K562 (cell line): ENCODE measurements around the gene CRYZL1. TPM values are rescaled to one million over a fixed set of nuclear protein-coding genes. Genes with fewer than 3 reads are reported as not detected.

Experiments used
- CSDE1 ChIP-seq, 2 experiments: fragments of 450-650 bp; IDR thresholded peaks; 2 replicates each; pipeline ENCODE4 v1.6.1; 2016; ENCODE audit warnings: mild to moderate bottlenecking in 1 of 2
- EP300 ChIP-seq: IDR thresholded peaks from 2 replicates; pipeline ENCODE4 v1.6.1; 2012; ENCODE audit warnings: low read length, improper control_type of control experiment
- GATAD2B ChIP-seq: fragments of 450-650 bp; IDR thresholded peaks from 2 replicates; pipeline ENCODE4 v1.6.1; 2017; ENCODE audit warnings: mild to moderate bottlenecking, borderline replicate concordance
- HDAC1 ChIP-seq, 2 experiments: fragments of 450-650 bp; IDR thresholded peaks; 2 replicates each; pipeline ENCODE4 v1.6.1; 2016 to 2017; ENCODE audit warnings: inconsistent platforms in 1 of 2, mild to moderate bottlenecking in 1 of 2, moderate library complexity in 1 of 2
- MED1 ChIP-seq: sonication (generic); formaldehyde crosslinking; IDR thresholded peaks from 2 replicates; pipeline ENCODE4 v1.8.1; 2023; ENCODE audit warnings: missing genetic modification reagents, borderline replicate concordance
- NFE2 ChIP-seq: IDR thresholded peaks from 2 replicates; pipeline ENCODE4 v1.6.1; 2014; ENCODE audit warnings: antibody characterized with exemption, low read depth
- RCOR1 ChIP-seq, 2 experiments: IDR thresholded peaks; 2 replicates each; pipeline ENCODE4 v1.6.1; 2012; ENCODE audit warnings: low read depth in 2 of 2, low read length in 2 of 2, borderline replicate concordance in 1 of 2, improper control_type of control experiment in 1 of 2
- SAP30 ChIP-seq: fragments of 200-600 bp; sonication (generic); IDR thresholded peaks from 2 replicates; pipeline ENCODE4 v1.6.1; 2012; ENCODE audit warnings: borderline replicate concordance, low read depth, mild to moderate bottlenecking, moderate library complexity, low read length, control low read depth, inconsistent platforms; ENCODE audit not compliant: insufficient read depth, poor library complexity, severe bottlenecking
- SRSF9 ChIP-seq: fragments of 200-400 bp; formaldehyde crosslinking; IDR thresholded peaks from 2 replicates; pipeline ENCODE4 v1.6.1; 2017; ENCODE audit warnings: low read depth, low read length, borderline replicate concordance
- ZFX ChIP-seq: sonication (generic); formaldehyde crosslinking; IDR thresholded peaks from 2 replicates; pipeline ENCODE4 v1.8.0; 2022; ENCODE audit warnings: mild to moderate bottlenecking, missing genetic modification reagents, moderate library complexity
- ZNF785 ChIP-seq: fragments of 250-450 bp; sonication (Bioruptor Pico); IDR thresholded peaks from 2 replicates; pipeline ENCODE4 v1.4.0; 2020; ENCODE audit warnings: mild to moderate bottlenecking
- ZZZ3 ChIP-seq: fragments of 450-650 bp; IDR thresholded peaks from 2 replicates; pipeline ENCODE4 v1.6.1; 2016; ENCODE audit warnings: antibody characterized with exemption, mild to moderate bottlenecking, moderate library complexity
- polyA plus RNA-seq, 8 experiments: library from polyadenylated mRNA; depleted of rRNA in 4 of 8; stranded (reverse) in 5 of 8; unstranded in 3 of 8; fragments of >200 nt; fragmentation: Nextera tagmentation in 2 of 8; fragmentation: Illumina TruSeq in 1 of 8; extraction: Ambion mirVana in 2 of 8; extraction: Trizol in 1 of 8; gene quantifications; 2 replicates each; pipeline versions ENCODE4 v1.2.1 to v1.2.3, GENCODE V29; 2011 to 2014; ENCODE audit warnings: inconsistent platforms in 1 of 8, missing spikeins in 1 of 8
- total RNA-seq, 7 experiments: library from RNA; depleted of rRNA in 6 of 7; stranded (reverse); fragments of >200 nt in 6 of 7; fragmentation: Illumina TruSeq in 2 of 7; extraction: Trizol in 2 of 7; gene quantifications; 2 replicates each; pipeline versions ENCODE4 v1.2.1 to v1.2.3, GENCODE V29; 2011 to 2021; ENCODE audit warnings: low replicate concordance in 1 of 7
- TF ChIP-seq, protein P1 (sequence below): fragments of 450-650 bp; IDR thresholded peaks from 2 replicates; pipeline ENCODE4 v1.6.1; 2017; ENCODE audit warnings: antibody characterized with exemption
- TF ChIP-seq, protein P2 (sequence below): sonication (generic); formaldehyde crosslinking; IDR thresholded peaks from 2 replicates; pipeline ENCODE4 v1.8.0; 2023; ENCODE audit warnings: missing genetic modification reagents, mild to moderate bottlenecking, borderline replicate concordance
- TF ChIP-seq, protein P3 (sequence below): fragments of 250-450 bp; sonication (Bioruptor Pico); IDR thresholded peaks from 2 replicates; pipeline ENCODE4 v1.8.0; 2021; ENCODE audit warnings: moderate library complexity, mild to moderate bottlenecking, inconsistent platforms
- TF ChIP-seq, protein P4 (sequence below): sonication (generic); formaldehyde crosslinking; IDR thresholded peaks from 2 replicates; pipeline ENCODE4 v1.8.1; 2023; ENCODE audit warnings: mild to moderate bottlenecking, missing genetic modification reagents

Gene CRYZL1
- total and polyA plus RNA-seq, 9 of the 15 experiments (the other 6 are each of a cell fraction or from before 2014, with no cell fraction given): 19.9 to 98.2 (median 39.2) TPM

DNA sequence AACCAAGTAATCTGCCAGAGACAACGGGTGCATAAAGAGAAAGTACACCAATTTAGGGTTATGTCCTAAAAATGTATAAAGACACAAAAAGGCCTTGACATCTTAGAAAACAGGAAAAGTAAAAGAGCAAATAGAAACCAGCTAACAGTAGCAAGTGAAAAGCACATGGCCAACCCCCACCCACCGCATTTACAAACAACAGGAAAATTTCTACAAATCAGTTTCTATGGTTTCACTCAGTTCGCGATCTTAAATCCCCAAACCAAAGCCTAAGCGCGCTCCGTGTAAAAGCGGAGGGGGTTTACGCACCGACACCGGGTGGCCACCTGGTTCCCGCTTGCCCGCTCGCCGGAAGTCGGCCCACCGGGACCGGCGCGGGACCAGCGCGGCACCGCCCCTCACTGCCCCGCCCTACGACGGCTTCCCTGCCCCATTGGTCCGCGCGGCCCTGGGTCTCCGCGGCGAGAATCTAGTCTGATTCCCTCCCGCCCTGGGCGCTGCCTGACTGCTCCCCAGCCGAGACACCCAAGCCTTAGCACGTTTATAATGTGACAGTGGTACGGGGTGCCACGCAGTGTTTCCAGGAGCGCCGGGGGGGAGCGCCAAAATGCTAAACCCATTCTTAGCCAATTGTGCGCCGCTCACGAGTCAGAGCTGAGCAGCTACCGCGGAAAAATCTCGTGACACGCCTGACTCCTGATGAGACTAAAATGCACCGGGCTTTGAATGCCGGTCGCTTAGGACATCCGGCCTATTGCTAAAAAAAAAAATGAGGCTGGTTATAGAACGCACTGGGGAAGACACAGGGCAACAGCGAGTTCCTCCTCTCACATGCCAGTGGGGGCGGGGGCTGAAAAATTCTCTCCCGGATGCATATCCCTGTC lies 99.5 kb downstream of the CRYZL1 start, which contains the start of gene GART (continued):
- no peak for TF ChIP-seq MED1 (CRISPR knock-in tag)
- TF ChIP-seq ZZZ3: 0 out of 2 replicates have a peak, but pooled peaks have one; percentile 16
- TF ChIP-seq RCOR1 (IDR thresholded peaks at IDR 0.05; ENCODE audit: borderline replicate concordance in 1 of 2, low read depth in 2 of 2, low read length in 2 of 2): peak in 1 of 2 experiments; percentile 48; a peak in 1 of 4 replicates
- no peak for TF ChIP-seq NFE2
- TF ChIP-seq ZFX (CRISPR knock-in tag): no peak; the same call in 1 of the 2 replicates
- TF ChIP-seq ZNF785 (CRISPR knock-in tag): no peak
- TF ChIP-seq, protein P1, sequence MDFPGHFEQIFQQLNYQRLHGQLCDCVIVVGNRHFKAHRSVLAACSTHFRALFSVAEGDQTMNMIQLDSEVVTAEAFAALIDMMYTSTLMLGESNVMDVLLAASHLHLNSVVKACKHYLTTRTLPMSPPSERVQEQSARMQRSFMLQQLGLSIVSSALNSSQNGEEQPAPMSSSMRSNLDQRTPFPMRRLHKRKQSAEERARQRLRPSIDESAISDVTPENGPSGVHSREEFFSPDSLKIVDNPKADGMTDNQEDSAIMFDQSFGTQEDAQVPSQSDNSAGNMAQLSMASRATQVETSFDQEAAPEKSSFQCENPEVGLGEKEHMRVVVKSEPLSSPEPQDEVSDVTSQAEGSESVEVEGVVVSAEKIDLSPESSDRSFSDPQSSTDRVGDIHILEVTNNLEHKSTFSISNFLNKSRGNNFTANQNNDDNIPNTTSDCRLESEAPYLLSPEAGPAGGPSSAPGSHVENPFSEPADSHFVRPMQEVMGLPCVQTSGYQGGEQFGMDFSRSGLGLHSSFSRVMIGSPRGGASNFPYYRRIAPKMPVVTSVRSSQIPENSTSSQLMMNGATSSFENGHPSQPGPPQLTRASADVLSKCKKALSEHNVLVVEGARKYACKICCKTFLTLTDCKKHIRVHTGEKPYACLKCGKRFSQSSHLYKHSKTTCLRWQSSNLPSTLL: no peak
- TF ChIP-seq EP300: peak; percentile 28
- TF ChIP-seq, protein P2, sequence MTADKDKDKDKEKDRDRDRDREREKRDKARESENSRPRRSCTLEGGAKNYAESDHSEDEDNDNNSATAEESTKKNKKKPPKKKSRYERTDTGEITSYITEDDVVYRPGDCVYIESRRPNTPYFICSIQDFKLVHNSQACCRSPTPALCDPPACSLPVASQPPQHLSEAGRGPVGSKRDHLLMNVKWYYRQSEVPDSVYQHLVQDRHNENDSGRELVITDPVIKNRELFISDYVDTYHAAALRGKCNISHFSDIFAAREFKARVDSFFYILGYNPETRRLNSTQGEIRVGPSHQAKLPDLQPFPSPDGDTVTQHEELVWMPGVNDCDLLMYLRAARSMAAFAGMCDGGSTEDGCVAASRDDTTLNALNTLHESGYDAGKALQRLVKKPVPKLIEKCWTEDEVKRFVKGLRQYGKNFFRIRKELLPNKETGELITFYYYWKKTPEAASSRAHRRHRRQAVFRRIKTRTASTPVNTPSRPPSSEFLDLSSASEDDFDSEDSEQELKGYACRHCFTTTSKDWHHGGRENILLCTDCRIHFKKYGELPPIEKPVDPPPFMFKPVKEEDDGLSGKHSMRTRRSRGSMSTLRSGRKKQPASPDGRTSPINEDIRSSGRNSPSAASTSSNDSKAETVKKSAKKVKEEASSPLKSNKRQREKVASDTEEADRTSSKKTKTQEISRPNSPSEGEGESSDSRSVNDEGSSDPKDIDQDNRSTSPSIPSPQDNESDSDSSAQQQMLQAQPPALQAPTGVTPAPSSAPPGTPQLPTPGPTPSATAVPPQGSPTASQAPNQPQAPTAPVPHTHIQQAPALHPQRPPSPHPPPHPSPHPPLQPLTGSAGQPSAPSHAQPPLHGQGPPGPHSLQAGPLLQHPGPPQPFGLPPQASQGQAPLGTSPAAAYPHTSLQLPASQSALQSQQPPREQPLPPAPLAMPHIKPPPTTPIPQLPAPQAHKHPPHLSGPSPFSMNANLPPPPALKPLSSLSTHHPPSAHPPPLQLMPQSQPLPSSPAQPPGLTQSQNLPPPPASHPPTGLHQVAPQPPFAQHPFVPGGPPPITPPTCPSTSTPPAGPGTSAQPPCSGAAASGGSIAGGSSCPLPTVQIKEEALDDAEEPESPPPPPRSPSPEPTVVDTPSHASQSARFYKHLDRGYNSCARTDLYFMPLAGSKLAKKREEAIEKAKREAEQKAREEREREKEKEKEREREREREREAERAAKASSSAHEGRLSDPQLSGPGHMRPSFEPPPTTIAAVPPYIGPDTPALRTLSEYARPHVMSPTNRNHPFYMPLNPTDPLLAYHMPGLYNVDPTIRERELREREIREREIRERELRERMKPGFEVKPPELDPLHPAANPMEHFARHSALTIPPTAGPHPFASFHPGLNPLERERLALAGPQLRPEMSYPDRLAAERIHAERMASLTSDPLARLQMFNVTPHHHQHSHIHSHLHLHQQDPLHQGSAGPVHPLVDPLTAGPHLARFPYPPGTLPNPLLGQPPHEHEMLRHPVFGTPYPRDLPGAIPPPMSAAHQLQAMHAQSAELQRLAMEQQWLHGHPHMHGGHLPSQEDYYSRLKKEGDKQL (CRISPR knock-in tag): no peak
- peak; percentile 73 for TF ChIP-seq SAP30
- TF ChIP-seq SRSF9: no peak
- TF ChIP-seq, protein P3, sequence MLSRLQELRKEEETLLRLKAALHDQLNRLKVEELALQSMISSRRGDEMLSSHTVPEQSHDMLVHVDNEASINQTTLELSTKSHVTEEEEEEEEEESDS (CRISPR knock-in tag): no peak
- TF ChIP-seq, protein P4, sequence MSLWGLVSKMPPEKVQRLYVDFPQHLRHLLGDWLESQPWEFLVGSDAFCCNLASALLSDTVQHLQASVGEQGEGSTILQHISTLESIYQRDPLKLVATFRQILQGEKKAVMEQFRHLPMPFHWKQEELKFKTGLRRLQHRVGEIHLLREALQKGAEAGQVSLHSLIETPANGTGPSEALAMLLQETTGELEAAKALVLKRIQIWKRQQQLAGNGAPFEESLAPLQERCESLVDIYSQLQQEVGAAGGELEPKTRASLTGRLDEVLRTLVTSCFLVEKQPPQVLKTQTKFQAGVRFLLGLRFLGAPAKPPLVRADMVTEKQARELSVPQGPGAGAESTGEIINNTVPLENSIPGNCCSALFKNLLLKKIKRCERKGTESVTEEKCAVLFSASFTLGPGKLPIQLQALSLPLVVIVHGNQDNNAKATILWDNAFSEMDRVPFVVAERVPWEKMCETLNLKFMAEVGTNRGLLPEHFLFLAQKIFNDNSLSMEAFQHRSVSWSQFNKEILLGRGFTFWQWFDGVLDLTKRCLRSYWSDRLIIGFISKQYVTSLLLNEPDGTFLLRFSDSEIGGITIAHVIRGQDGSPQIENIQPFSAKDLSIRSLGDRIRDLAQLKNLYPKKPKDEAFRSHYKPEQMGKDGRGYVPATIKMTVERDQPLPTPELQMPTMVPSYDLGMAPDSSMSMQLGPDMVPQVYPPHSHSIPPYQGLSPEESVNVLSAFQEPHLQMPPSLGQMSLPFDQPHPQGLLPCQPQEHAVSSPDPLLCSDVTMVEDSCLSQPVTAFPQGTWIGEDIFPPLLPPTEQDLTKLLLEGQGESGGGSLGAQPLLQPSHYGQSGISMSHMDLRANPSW (CRISPR knock-in tag): no peak
- peak; percentile 40; the same call in 1 of the 2 replicates for TF ChIP-seq GATAD2B
- TF ChIP-seq HDAC1 (IDR thresholded peaks at IDR 0.05): peak in 1 of 2 experiments; percentile 95; a peak in 1 of 4 replicates
- peak in 1 of 2 experiments; percentile 13; a peak in 1 of 4 replicates for TF ChIP-seq CSDE1 (IDR thresholded peaks at IDR 0.05)
